ENCODE data around the gene SSR3. TPM values are rescaled to one million over a fixed set of nuclear protein-coding genes. Genes with fewer than 3 reads are reported as not detected.

The SSR3 gene
- total and polyA plus RNA-seq, 2 of the 13 experiments (the other 11 are each of a cell fraction or from before 2014, with no cell fraction given) = 229 to 325 TPM

- no peak for TF ChIP-seq KIAA2018 (CRISPR knock-in tag; IDR thresholded peaks at IDR 0.05; ENCODE audit: borderline replicate concordance)
- TF ChIP-seq RFXANK (CRISPR knock-in tag; IDR thresholded peaks at IDR 0.05) = no peak
- TF ChIP-seq EED (CRISPR knock-in tag; IDR thresholded peaks at IDR 0.05) = no peak
- TF ChIP-seq ZNF691 (CRISPR knock-in tag; IDR thresholded peaks at IDR 0.05; ENCODE audit: borderline replicate concordance, low read depth) = no peak
- TF ChIP-seq, protein P1, sequence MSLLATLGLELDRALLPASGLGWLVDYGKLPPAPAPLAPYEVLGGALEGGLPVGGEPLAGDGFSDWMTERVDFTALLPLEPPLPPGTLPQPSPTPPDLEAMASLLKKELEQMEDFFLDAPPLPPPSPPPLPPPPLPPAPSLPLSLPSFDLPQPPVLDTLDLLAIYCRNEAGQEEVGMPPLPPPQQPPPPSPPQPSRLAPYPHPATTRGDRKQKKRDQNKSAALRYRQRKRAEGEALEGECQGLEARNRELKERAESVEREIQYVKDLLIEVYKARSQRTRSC (CRISPR knock-in tag; IDR thresholded peaks at IDR 0.05; ENCODE audit: low read depth) = no peak
- no peak for TF ChIP-seq ZNF468 (CRISPR knock-in tag; IDR thresholded peaks at IDR 0.05)
- TF ChIP-seq ZNF589 (CRISPR knock-in tag; conservative IDR thresholded peaks at IDR 0.05) = no peak
- TF ChIP-seq MAFK (conservative IDR thresholded peaks at IDR 0.05 in 1 of 2, IDR thresholded peaks at IDR 0.05 in 1 of 2; ENCODE audit: low read length in 2 of 2) = peak; percentile 65 to 81
- TF ChIP-seq, protein P2, sequence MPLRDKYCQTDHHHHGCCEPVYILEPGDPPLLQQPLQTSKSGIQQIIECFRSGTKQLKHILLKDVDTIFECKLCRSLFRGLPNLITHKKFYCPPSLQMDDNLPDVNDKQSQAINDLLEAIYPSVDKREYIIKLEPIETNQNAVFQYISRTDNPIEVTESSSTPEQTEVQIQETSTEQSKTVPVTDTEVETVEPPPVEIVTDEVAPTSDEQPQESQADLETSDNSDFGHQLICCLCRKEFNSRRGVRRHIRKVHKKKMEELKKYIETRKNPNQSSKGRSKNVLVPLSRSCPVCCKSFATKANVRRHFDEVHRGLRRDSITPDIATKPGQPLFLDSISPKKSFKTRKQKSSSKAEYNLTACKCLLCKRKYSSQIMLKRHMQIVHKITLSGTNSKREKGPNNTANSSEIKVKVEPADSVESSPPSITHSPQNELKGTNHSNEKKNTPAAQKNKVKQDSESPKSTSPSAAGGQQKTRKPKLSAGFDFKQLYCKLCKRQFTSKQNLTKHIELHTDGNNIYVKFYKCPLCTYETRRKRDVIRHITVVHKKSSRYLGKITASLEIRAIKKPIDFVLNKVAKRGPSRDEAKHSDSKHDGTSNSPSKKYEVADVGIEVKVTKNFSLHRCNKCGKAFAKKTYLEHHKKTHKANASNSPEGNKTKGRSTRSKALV (CRISPR knock-in tag; IDR thresholded peaks at IDR 0.05) = no peak
- no peak for TF ChIP-seq HNF1B (CRISPR knock-in tag; IDR thresholded peaks at IDR 0.05)
- TF ChIP-seq ZNF510 (CRISPR knock-in tag; IDR thresholded peaks at IDR 0.05; ENCODE audit: low read depth) = no peak
- no peak for TF ChIP-seq NFYB (CRISPR knock-in tag; IDR thresholded peaks at IDR 0.05)
- TF ChIP-seq, protein P3, sequence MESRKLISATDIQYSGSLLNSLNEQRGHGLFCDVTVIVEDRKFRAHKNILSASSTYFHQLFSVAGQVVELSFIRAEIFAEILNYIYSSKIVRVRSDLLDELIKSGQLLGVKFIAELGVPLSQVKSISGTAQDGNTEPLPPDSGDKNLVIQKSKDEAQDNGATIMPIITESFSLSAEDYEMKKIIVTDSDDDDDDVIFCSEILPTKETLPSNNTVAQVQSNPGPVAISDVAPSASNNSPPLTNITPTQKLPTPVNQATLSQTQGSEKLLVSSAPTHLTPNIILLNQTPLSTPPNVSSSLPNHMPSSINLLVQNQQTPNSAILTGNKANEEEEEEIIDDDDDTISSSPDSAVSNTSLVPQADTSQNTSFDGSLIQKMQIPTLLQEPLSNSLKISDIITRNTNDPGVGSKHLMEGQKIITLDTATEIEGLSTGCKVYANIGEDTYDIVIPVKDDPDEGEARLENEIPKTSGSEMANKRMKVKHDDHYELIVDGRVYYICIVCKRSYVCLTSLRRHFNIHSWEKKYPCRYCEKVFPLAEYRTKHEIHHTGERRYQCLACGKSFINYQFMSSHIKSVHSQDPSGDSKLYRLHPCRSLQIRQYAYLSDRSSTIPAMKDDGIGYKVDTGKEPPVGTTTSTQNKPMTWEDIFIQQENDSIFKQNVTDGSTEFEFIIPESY (CRISPR knock-in tag; IDR thresholded peaks at IDR 0.05) = no peak
Measured at GRCh38 chr3:156553705-156554356, 1.1 kb downstream of the SSR3 start (continued).
